ENCODE results near the gene TRAF3IP3. TPM values are rescaled to one million over a fixed set of nuclear protein-coding genes. Genes with fewer than 3 reads are reported as not detected.

TRAF3IP3 gene
- total and polyA plus RNA-seq, 4 donors: 0.88 to 9.0 (median 2.7) TPM

GRCh38 chr1:209756615-209757445 lies 977 bp downstream of the TRAF3IP3 start:
- intact Hi-C loops (cut with DNase I): no loop called here
- WGBS, 2 donors: 75 to 90% methylated on average over 5 of the region's 5 CpGs
- no peak overlapping the region for H3K27ac ChIP-seq (ENCODE audit: low read depth in 1 of 2, low read length in 2 of 2)
- DNase-seq (peak in 1 of 2 donors; percentile 68), ATAC-seq (ENCODE audit: low FRiP score) (peak; percentile 45)
- no peak overlapping the region for H3K4me3 ChIP-seq (ENCODE audit: low read length in 2 of 2)
- no peaks in the 10 kb centered on the region for H3K27me3 ChIP-seq (ENCODE audit: control insufficient read depth in 1 of 2, insufficient read depth in 2 of 2, low read length in 1 of 2)
- no peaks in the 10 kb centered on the region for H3K36me3 ChIP-seq (ENCODE audit: control insufficient read depth in 1 of 2, insufficient read depth in 2 of 2, low read length in 1 of 2)
- no peaks in the 10 kb centered on the region for H3K9me3 ChIP-seq (ENCODE audit: control insufficient read depth, low read length)
- no peaks in the 10 kb centered on the region for H3K4me1 ChIP-seq (ENCODE audit: control insufficient read depth in 1 of 2, insufficient read depth in 2 of 2, low read length in 2 of 2)

GRCh38 chr1:209758400-209758799 lies 2.5 kb downstream of the TRAF3IP3 start:
- Histone ChIP-seq H3K4me3 (ENCODE audit: low read length in 2 of 2) (no peak overlapping the region), H3K27me3 (ENCODE audit: control insufficient read depth in 1 of 2, insufficient read depth in 2 of 2, low read length in 1 of 2) (no peaks in the 10 kb centered on the region), H3K9me3 (ENCODE audit: control insufficient read depth, low read length) (no peaks in the 10 kb centered on the region), H3K4me1 (ENCODE audit: control insufficient read depth in 1 of 2, insufficient read depth in 2 of 2, low read length in 2 of 2) (no peaks in the 10 kb centered on the region), H3K27ac (ENCODE audit: low read depth in 1 of 2, low read length in 2 of 2) (no peak overlapping the region), H3K36me3 (ENCODE audit: control insufficient read depth in 1 of 2, insufficient read depth in 2 of 2, low read length in 1 of 2) (no peaks in the 10 kb centered on the region)
- intact Hi-C loops (cut with DNase I): no loop called here
- 65 to 79% methylated on average over 3 of the region's 3 CpGs for WGBS, 2 donors
- DNase-seq (no peak), ATAC-seq (ENCODE audit: low FRiP score) (no peak)

GRCh38 chr1:209759829-209760359 lies 4.0 kb downstream of the TRAF3IP3 start:
- 95 to 96% methylated on average over 12 of the region's 12 CpGs for WGBS, 2 donors
- Histone ChIP-seq H3K36me3 (ENCODE audit: control insufficient read depth in 1 of 2, insufficient read depth in 2 of 2, low read length in 1 of 2) (no peaks in the 10 kb centered on the region), H3K4me3 (ENCODE audit: low read length in 2 of 2) (no peak overlapping the region), H3K4me1 (ENCODE audit: control insufficient read depth in 1 of 2, insufficient read depth in 2 of 2, low read length in 2 of 2) (no peaks in the 10 kb centered on the region), H3K27me3 (ENCODE audit: control insufficient read depth in 1 of 2, insufficient read depth in 2 of 2, low read length in 1 of 2) (no peaks in the 10 kb centered on the region), H3K9me3 (ENCODE audit: control insufficient read depth, low read length) (no peaks in the 10 kb centered on the region), H3K27ac (ENCODE audit: low read depth in 1 of 2, low read length in 2 of 2) (no peak overlapping the region)
- ATAC-seq (ENCODE audit: low FRiP score): no peak
- no peak for DNase-seq
- intact Hi-C loops (cut with DNase I): no loop called here

GRCh38 chr1:209761011-209761635 lies 5.3 kb downstream of the TRAF3IP3 start:
- ATAC-seq (ENCODE audit: low FRiP score) (no peak), DNase-seq (no peak)
- no peaks in the 10 kb centered on the region for H3K4me1 ChIP-seq (ENCODE audit: control insufficient read depth in 1 of 2, insufficient read depth in 2 of 2, low read length in 2 of 2)
- H3K4me3 ChIP-seq (ENCODE audit: low read length in 2 of 2): no peak overlapping the region
- intact Hi-C loops (cut with DNase I): no loop called here
- no peaks in the 10 kb centered on the region for H3K36me3 ChIP-seq (ENCODE audit: control insufficient read depth in 1 of 2, insufficient read depth in 2 of 2, low read length in 1 of 2)
- no peak overlapping the region for H3K27ac ChIP-seq (ENCODE audit: low read depth in 1 of 2, low read length in 2 of 2)
- H3K9me3 ChIP-seq (ENCODE audit: control insufficient read depth, low read length): no peaks in the 10 kb centered on the region
- no peaks in the 10 kb centered on the region for H3K27me3 ChIP-seq (ENCODE audit: control insufficient read depth in 1 of 2, insufficient read depth in 2 of 2, low read length in 1 of 2)

GRCh38 chr1:209766051-209766450 lies 10.2 kb downstream of the TRAF3IP3 start:
- no peaks in the 10 kb centered on the region for H3K36me3 ChIP-seq (ENCODE audit: control insufficient read depth in 1 of 2, insufficient read depth in 2 of 2, low read length in 1 of 2)
- H3K4me1 ChIP-seq (ENCODE audit: control insufficient read depth in 1 of 2, insufficient read depth in 2 of 2, low read length in 2 of 2): peaks cover 0 to 2% of the 10 kb centered on the region in 2 donors
- no peaks in the 10 kb centered on the region for H3K27me3 ChIP-seq (ENCODE audit: control insufficient read depth in 1 of 2, insufficient read depth in 2 of 2, low read length in 1 of 2)
- intact Hi-C loops (cut with DNase I): no loop called here
- no peak overlapping the region for H3K27ac ChIP-seq (ENCODE audit: low read depth in 1 of 2, low read length in 2 of 2)
- ATAC-seq (ENCODE audit: low FRiP score) (no peak), DNase-seq (no peak)
- H3K4me3 ChIP-seq (ENCODE audit: low read length in 2 of 2): no peak overlapping the region
- WGBS, 2 donors: 84 to 87% methylated on average over 2 of the region's 2 CpGs
- no peaks in the 10 kb centered on the region for H3K9me3 ChIP-seq (ENCODE audit: control insufficient read depth, low read length)

- Histone ChIP-seq H3K4me1 (ENCODE audit: control insufficient read depth in 1 of 2, insufficient read depth in 2 of 2, low read length in 2 of 2) (peaks cover 0 to 2% of the 10 kb centered on the region in 2 donors), H3K27ac (ENCODE audit: low read depth in 1 of 2, low read length in 2 of 2) (no peak overlapping the region), H3K9me3 (ENCODE audit: control insufficient read depth, low read length) (no peaks in the 10 kb centered on the region), H3K36me3 (ENCODE audit: control insufficient read depth in 1 of 2, insufficient read depth in 2 of 2, low read length in 1 of 2) (no peaks in the 10 kb centered on the region), H3K4me3 (ENCODE audit: low read length in 2 of 2) (no peak overlapping the region), H3K27me3 (ENCODE audit: control insufficient read depth in 1 of 2, insufficient read depth in 2 of 2, low read length in 1 of 2) (no peaks in the 10 kb centered on the region)
- intact Hi-C loops (cut with DNase I): no loop called here
- ATAC-seq (ENCODE audit: low FRiP score): no peak
- DNase-seq: no peak
These were observed 11.2 kb downstream of the TRAF3IP3 start for GRCh38 chr1:209767096-209767495.

- Histone ChIP-seq H3K4me3 (ENCODE audit: low read length in 2 of 2) (no peak overlapping the region), H3K9me3 (ENCODE audit: control insufficient read depth, low read length) (no peaks in the 10 kb centered on the region), H3K27me3 (ENCODE audit: control insufficient read depth in 1 of 2, insufficient read depth in 2 of 2, low read length in 1 of 2) (no peaks in the 10 kb centered on the region), H3K27ac (ENCODE audit: low read depth in 1 of 2, low read length in 2 of 2) (no peak overlapping the region), H3K4me1 (ENCODE audit: control insufficient read depth in 1 of 2, insufficient read depth in 2 of 2, low read length in 2 of 2) (peaks cover 0 to 2% of the 10 kb centered on the region in 2 donors), H3K36me3 (ENCODE audit: control insufficient read depth in 1 of 2, insufficient read depth in 2 of 2, low read length in 1 of 2) (no peaks in the 10 kb centered on the region)
- intact Hi-C loops (cut with DNase I): no loop called here
- DNase-seq: no peak
- no peak for ATAC-seq (ENCODE audit: low FRiP score)
These were observed 11.9 kb downstream of the TRAF3IP3 start for GRCh38 chr1:209767706-209768105.

- 89 to 95% methylated on average over 9 of the region's 9 CpGs for WGBS, 2 donors
These were observed 12.5 kb downstream of the TRAF3IP3 start for GRCh38 chr1:209768354-209768774.

More at GRCh38 chr1:209768354-209768774, 12.5 kb downstream of the TRAF3IP3 start:
- Histone ChIP-seq H3K4me1 (ENCODE audit: control insufficient read depth in 1 of 2, insufficient read depth in 2 of 2, low read length in 2 of 2) (peaks cover 0 to 2% of the 10 kb centered on the region in 2 donors), H3K27me3 (ENCODE audit: control insufficient read depth in 1 of 2, insufficient read depth in 2 of 2, low read length in 1 of 2) (no peaks in the 10 kb centered on the region), H3K27ac (ENCODE audit: low read depth in 1 of 2, low read length in 2 of 2) (peak overlapping the region in 1 of 2 donors; percentile 33), H3K9me3 (ENCODE audit: control insufficient read depth, low read length) (no peaks in the 10 kb centered on the region), H3K4me3 (ENCODE audit: low read length in 2 of 2) (no peak overlapping the region), H3K36me3 (ENCODE audit: control insufficient read depth in 1 of 2, insufficient read depth in 2 of 2, low read length in 1 of 2) (no peaks in the 10 kb centered on the region)
- intact Hi-C loops (cut with DNase I): no loop called here
- DNase-seq (no peak), ATAC-seq (ENCODE audit: low FRiP score) (no peak)

Data from aorta (tissue), 5 donors.